ENCODE results near the gene PREX1.

- TF ChIP-seq, protein P1, sequence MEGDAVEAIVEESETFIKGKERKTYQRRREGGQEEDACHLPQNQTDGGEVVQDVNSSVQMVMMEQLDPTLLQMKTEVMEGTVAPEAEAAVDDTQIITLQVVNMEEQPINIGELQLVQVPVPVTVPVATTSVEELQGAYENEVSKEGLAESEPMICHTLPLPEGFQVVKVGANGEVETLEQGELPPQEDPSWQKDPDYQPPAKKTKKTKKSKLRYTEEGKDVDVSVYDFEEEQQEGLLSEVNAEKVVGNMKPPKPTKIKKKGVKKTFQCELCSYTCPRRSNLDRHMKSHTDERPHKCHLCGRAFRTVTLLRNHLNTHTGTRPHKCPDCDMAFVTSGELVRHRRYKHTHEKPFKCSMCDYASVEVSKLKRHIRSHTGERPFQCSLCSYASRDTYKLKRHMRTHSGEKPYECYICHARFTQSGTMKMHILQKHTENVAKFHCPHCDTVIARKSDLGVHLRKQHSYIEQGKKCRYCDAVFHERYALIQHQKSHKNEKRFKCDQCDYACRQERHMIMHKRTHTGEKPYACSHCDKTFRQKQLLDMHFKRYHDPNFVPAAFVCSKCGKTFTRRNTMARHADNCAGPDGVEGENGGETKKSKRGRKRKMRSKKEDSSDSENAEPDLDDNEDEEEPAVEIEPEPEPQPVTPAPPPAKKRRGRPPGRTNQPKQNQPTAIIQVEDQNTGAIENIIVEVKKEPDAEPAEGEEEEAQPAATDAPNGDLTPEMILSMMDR (IDR thresholded peaks at IDR 0.05) = no peak
- no peak for TF ChIP-seq POLR2A (IDR thresholded peaks at IDR 0.05)
Observed at GRCh38 chr20:48738094-48738398, 89.8 kb downstream of the PREX1 start.

Data from adrenal gland (tissue), 5 donors.